HG02973 (cell line): ENCODE data around the gene RSPH10B2.
"Not testable (repeated sequence)": the region's sequence is repeated elsewhere in the genome, so short reads cannot be mapped to it uniquely, and the experiment has no call there.

Source experiments
- ATAC-seq: cut with Tn5 transposase; IDR thresholded peaks from one replicate; pipeline ENCODE4 v1.9.1; 2021; ENCODE audit warnings: moderate library complexity; ENCODE audit not compliant: unreplicated experiment

The RSPH10B2 gene

DNA sequence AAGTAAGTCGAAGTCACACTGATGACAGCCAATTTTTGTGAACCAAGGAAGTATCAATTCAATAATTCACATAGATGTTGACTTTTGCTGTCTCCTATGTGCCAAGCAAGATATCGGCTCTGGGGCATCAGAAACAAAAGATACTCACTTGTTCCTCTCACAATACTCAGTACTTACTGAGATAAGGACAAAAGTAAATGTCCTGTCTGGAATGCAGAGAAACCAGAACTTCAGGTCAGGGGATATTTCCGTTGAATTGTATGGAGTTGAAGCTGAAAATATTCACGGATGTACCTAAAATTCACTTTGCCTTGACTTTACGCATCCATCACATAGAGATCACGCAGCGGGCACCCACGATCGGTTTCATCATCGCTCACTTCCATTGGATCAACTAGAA, 83.2 kb downstream of the RSPH10B2 start:
- not testable (repeated sequence) for ATAC-seq

DNA sequence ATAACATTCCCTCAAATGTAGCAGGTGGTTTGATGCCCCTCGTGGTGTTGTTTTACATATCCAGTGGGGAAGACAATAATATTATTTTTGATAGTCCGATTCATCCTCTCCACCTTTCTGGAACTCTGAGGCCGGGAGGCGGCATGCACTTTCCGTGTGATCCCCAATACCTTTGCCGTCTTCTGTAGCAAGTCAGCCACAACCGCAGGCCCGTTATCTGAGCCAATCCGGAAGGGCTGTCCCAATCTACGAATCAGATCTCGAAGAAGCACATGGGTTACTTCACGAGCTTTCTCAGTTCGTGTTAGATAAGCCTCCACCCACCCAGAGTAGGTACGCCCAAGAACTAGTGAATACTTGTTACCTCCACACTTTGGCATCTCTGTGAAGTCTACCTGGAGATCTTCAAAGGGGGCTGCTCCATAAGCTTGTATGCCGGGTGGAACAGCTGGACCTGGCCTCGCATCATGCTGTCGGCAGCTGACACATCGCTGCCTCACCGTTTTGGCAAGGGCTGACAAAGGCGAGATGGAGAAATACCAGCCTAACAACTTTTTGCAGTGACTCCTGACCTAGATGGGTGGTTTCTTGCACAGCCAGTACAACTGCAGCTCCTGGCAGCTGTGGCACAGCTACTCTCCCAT, 88.5 kb downstream of the RSPH10B2 start:
- not testable (repeated sequence) for ATAC-seq

DNA sequence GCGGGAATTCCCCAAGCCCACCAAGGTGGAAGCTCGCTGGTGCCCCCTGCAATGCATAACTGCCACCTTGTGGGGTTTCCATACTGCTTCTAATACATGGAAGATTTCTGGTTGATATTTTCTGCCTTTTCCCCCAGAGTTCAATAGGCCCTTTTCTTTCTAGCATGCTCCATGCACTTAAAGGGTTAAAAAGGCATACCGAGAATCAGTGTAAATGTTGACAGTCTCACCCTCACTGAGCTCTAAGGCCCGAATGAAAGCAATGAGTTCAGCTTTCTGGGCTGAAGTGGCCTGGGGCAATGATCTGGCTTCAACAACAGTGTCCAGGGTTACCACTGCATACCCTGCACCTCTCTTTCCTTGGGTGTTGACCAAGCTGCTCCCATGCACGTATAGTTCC, 89.2 kb downstream of the RSPH10B2 start:
- not testable (repeated sequence) for ATAC-seq

DNA sequence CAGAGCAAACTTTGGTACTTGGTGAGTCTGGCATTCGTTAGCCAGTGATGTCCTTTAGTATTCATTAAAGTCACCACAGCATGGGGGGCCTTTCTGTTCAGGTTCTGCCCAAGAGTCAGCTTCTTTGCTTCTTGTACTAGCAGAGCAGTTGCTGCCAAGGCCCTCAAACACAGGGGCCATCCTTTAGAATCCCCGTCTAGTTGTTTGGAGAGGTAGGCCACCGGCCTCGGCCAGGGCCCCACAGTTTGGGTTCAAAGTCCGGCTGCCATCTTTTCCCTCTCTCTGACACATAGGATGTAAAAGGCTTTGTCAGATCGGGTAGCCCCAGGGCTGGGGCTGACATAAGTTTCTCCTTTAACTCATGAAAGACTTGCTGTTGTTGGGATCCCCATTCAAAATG, 89.8 kb downstream of the RSPH10B2 start:
- ATAC-seq, result not testable (repeated sequence)

DNA sequence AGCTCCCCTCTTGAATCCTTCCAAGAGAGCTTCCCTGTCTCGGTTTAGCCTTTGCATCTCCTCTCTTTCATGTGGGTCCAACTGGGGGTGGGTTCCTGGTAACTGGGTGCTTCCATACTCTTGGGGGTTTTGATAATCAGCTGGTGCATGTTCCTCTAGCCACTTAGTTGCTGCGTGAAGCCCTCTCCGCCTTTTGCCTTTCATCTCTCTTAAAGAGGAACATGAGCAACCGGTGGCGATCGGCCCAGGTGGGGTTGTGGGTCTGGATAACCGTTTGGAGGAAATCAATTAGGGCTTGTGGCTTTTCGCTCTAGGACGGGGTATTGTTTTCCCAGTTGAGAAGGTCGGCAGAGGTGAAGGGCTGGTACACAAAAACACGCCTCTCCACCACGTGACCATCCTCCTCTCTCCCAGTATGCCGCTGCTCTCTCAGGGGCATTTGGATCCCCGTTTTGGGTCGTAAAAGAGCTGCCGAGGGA, 92.1 kb downstream of the RSPH10B2 start:
- not testable (repeated sequence) for ATAC-seq

DNA sequence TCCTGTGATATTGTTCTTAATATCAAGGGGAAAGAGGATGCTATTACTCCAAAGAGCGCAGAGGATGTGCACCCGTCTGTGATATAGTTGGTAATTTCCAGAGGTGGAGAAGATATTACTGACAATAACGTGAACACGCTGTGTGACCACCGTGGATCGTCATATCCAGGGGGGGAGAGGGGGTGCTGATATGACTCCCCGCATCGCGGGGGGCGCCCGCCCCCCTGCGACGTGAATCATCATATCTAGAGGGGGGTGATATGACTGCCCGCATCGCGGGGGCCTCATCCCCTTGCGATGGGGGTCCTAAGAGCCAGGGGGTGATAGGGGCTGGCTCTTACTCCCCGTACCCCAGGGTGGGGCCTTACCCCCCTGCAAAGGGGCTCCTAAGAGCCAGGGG, 93.8 kb downstream of the RSPH10B2 start:
- ATAC-seq, result not testable (repeated sequence)
